Measurements from ENCODE around the gene TRMT11.

DNA sequence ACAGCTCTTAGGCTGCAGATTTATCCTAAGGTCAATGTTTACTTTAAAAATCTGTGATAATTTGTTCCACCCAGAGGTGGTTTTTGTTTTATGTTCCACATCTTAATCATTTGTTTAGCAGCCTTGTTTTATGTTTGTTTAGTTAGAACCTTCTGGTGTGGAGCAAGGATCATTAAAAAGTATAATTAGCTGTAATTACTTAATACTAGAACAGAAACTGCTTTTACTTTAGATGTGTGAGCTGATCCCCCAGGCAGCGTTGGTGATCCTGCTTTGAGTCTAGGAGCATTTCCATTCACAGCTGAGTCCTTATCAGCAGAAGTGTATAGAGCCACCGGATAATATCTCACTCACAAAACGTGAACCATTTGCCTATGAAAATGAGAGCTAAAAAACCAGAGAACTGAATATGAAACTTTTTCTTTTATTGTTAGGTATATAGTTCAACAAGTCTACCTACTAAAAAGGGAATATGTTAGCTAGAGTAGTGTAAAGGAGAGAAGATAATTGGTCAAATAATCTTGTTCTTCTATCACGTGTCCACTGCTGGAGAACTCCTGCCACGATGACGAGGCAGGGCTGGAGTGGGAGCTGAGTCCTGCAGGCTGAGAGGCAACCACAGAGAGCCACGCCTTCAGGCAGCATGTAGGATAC is 78.5 kb downstream of the TRMT11 start:
- TF ChIP-seq, protein P1, sequence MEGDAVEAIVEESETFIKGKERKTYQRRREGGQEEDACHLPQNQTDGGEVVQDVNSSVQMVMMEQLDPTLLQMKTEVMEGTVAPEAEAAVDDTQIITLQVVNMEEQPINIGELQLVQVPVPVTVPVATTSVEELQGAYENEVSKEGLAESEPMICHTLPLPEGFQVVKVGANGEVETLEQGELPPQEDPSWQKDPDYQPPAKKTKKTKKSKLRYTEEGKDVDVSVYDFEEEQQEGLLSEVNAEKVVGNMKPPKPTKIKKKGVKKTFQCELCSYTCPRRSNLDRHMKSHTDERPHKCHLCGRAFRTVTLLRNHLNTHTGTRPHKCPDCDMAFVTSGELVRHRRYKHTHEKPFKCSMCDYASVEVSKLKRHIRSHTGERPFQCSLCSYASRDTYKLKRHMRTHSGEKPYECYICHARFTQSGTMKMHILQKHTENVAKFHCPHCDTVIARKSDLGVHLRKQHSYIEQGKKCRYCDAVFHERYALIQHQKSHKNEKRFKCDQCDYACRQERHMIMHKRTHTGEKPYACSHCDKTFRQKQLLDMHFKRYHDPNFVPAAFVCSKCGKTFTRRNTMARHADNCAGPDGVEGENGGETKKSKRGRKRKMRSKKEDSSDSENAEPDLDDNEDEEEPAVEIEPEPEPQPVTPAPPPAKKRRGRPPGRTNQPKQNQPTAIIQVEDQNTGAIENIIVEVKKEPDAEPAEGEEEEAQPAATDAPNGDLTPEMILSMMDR (IDR thresholded peaks at IDR 0.05; ENCODE audit: low read length) = no peak
- no peak for TF ChIP-seq EZH2 (optimal IDR thresholded peaks at IDR 0.05; ENCODE audit: low read depth, low read length)
